HepG2 (cell line): ENCODE results near the gene LRRC51. TPM values are rescaled to one million over a fixed set of nuclear protein-coding genes. Genes with fewer than 3 reads are reported as not detected.
A peak's percentile ranks its signal among the peaks of the same experiment; 100 is the strongest.

Experiments used
- FIP1L1 ChIP-seq: fragments of 200-400 bp; formaldehyde crosslinking; IDR thresholded peaks from 2 replicates; pipeline ENCODE4 v1.6.1; 2018; ENCODE audit warnings: low read depth, mild to moderate bottlenecking, low read length, moderate library complexity, borderline replicate concordance; ENCODE audit not compliant: insufficient read depth
- ISL2 ChIP-seq: sonication (generic); formaldehyde crosslinking; IDR thresholded peaks from 2 replicates; pipeline ENCODE4 v1.5.0; 2020; ENCODE audit warnings: missing genetic modification reagents
- JARID2 ChIP-seq: sonication (generic); formaldehyde crosslinking; IDR thresholded peaks from 2 replicates; pipeline ENCODE4 v1.8.1; 2023; ENCODE audit warnings: missing genetic modification reagents, inconsistent platforms; ENCODE audit not compliant: insufficient replicate concordance
- KDM2A ChIP-seq: sonication (generic); formaldehyde crosslinking; IDR thresholded peaks from 2 replicates; pipeline ENCODE4 v1.4.0; 2020; ENCODE audit warnings: low read depth, missing genetic modification reagents, borderline replicate concordance
- MIXL1 ChIP-seq: IDR thresholded peaks from 2 replicates; pipeline ENCODE4 v1.6.1; 2016
- NR2F2 ChIP-seq: IDR thresholded peaks from 2 replicates; pipeline ENCODE4 v1.6.1; 2012; ENCODE audit warnings: low read depth, inconsistent platforms, borderline replicate concordance
- PHF5A ChIP-seq: IDR thresholded peaks from one replicate; pipeline ENCODE4 v1.6.1; 2018; ENCODE audit warnings: low read depth, missing genetic modification reagents; ENCODE audit not compliant: unreplicated experiment
- PRMT3 ChIP-seq: sonication (generic); formaldehyde crosslinking; IDR thresholded peaks from 2 replicates; pipeline ENCODE4 v1.8.1; 2022; ENCODE audit warnings: low read depth, mild to moderate bottlenecking, moderate library complexity, missing genetic modification reagents, borderline replicate concordance
- PTBP1 ChIP-seq: fragments of 200-400 bp; formaldehyde crosslinking; IDR thresholded peaks from 2 replicates; pipeline ENCODE4 v1.6.1; 2018; ENCODE audit warnings: low read length, low read depth; ENCODE audit not compliant: poor library complexity, severe bottlenecking
- RCOR2 ChIP-seq: IDR thresholded peaks from 2 replicates; pipeline ENCODE4 v1.6.1; 2016; ENCODE audit warnings: missing biosample characterization, missing genetic modification reagents
- TBL1XR1 ChIP-seq: fragments of 150-350 bp; IDR thresholded peaks from 2 replicates; pipeline ENCODE4 v1.6.1; 2014; ENCODE audit warnings: borderline replicate concordance, low read length; ENCODE audit not compliant: partially characterized antibody
- ZNF121 ChIP-seq: sonication (generic); formaldehyde crosslinking; IDR thresholded peaks from 2 replicates; pipeline ENCODE4 v1.5.0; 2020; ENCODE audit warnings: mild to moderate bottlenecking, missing genetic modification reagents
- ZNF205 ChIP-seq: IDR thresholded peaks from 2 replicates; pipeline ENCODE4 v1.6.1; 2018; ENCODE audit warnings: missing biosample characterization, missing genetic modification reagents
- ZNF253 ChIP-seq: sonication (generic); formaldehyde crosslinking; IDR thresholded peaks from 2 replicates; pipeline ENCODE4 v1.8.0; 2022; ENCODE audit warnings: mild to moderate bottlenecking, missing genetic modification reagents, borderline replicate concordance
- ZNF652 ChIP-seq: IDR thresholded peaks from 2 replicates; pipeline ENCODE4 v1.6.1; 2016; ENCODE audit warnings: low read depth, borderline replicate concordance
- polyA plus RNA-seq, 8 experiments: library from polyadenylated mRNA; depleted of rRNA in 3 of 8; stranded (reverse) in 7 of 8; unstranded in 1 of 8; fragments of >200 nt; fragmentation: Illumina TruSeq in 4 of 8; extraction: Trizol in 4 of 8; gene quantifications; 2 replicates each; pipeline versions ENCODE4 v1.2.1 to v1.2.3, GENCODE V29; 2011 to 2016; ENCODE audit warnings: low read depth in 4 of 8, missing spikeins in 1 of 8, mixed read lengths in 1 of 8; ENCODE audit not compliant: insufficient read depth in 1 of 8
- total RNA-seq, 5 experiments: library from RNA; depleted of rRNA; stranded (reverse); fragments of >200 nt; fragmentation: Illumina TruSeq; extraction: Trizol; gene quantifications; 2 replicates each; pipeline ENCODE4 v1.2.3, GENCODE V29; 2016; ENCODE audit warnings: low read depth in 1 of 5
- TF ChIP-seq, protein P1 (sequence below): sonication (generic); formaldehyde crosslinking; IDR thresholded peaks from 2 replicates; pipeline ENCODE4 v1.8.1; 2023; ENCODE audit warnings: mild to moderate bottlenecking, moderate library complexity, missing genetic modification reagents
- TF ChIP-seq, protein P2 (sequence below): sonication (generic); formaldehyde crosslinking; IDR thresholded peaks from 2 replicates; pipeline ENCODE4 v1.4.0; 2020; ENCODE audit warnings: mild to moderate bottlenecking, low read depth, missing genetic modification reagents
- TF ChIP-seq, protein P3 (sequence below): sonication (generic); formaldehyde crosslinking; IDR thresholded peaks from 2 replicates; pipeline ENCODE4 v1.5.0; 2020; ENCODE audit warnings: mild to moderate bottlenecking, missing genetic modification reagents, borderline replicate concordance
- TF ChIP-seq, protein P4 (sequence below): sonication (generic); formaldehyde crosslinking; IDR thresholded peaks from 2 replicates; pipeline ENCODE4 v1.4.0; 2020; ENCODE audit warnings: missing genetic modification reagents
- TF ChIP-seq, protein P5 (sequence below): sonication (generic); formaldehyde crosslinking; IDR thresholded peaks from 2 replicates; pipeline ENCODE4 v1.9.0; 2021; ENCODE audit warnings: missing genetic modification reagents, borderline replicate concordance

The LRRC51 gene
- total and polyA plus RNA-seq, 2 of the 13 experiments (the other 11 are each of a cell fraction or from before 2014, with no cell fraction given), result 5.3 to 6.0 TPM

DNA sequence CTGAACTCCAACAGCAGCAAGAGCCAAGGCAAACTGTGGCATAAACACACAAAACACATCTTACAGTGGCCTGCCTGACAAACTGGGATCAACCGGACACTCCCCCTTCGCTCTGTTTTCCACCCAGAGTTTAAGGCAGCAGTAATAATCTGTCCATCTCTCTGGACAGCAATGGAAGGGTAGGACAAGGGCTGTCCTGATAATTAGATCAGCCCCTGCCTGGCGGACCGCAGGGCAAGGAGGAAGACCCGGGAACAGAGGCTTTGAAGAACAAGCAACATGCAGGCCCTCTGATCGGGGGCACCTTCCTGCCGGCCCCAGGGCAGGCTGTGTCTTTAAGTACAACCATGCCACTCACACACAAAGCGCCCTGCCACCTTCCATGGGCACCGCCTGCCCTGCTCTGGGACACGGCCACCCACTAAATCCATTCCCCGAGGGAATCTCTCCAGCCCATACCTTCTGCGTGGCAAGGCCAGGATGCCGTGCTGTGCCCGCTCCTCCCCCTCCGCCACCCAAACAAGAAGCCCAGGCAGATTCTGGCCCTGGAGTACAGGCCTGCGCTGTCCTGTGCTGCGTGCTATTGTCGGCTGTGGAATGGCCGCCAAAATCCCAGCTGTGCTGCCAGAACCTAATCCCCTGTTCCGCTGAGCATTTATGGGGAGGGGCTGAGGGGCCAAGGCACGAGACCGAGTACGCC lies 39.1 kb upstream of the LRRC51 start (continued):
- TF ChIP-seq, protein P1, sequence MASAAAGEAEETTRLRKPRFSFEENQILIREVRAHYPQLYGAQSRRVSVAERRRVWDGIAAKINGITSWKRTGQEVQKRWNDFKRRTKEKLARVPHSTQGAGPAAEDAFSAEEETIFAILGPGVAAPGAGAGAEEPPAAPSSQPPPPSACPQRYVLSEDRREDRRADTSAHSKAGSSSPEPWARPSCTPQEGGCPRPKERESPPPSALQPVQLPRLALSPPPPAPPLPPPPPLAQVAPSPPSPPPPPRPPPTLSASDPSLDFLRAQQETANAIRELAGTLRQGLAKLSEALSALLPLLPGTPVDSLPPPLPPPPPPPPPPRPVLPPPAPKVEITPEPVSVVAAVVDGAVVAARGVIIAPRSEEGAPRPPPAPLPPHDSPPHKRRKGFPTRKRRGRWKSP (CRISPR knock-in tag), result 0 out of 2 replicates have a peak, but pooled peaks have one; percentile 3
- TF ChIP-seq PRMT3 (CRISPR knock-in tag), result no peak
- no peak for TF ChIP-seq MIXL1 (CRISPR knock-in tag)
- TF ChIP-seq NR2F2, result no peak
- TF ChIP-seq ZNF253 (CRISPR knock-in tag), result no peak
- TF ChIP-seq, protein P2, sequence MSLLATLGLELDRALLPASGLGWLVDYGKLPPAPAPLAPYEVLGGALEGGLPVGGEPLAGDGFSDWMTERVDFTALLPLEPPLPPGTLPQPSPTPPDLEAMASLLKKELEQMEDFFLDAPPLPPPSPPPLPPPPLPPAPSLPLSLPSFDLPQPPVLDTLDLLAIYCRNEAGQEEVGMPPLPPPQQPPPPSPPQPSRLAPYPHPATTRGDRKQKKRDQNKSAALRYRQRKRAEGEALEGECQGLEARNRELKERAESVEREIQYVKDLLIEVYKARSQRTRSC (CRISPR knock-in tag), result no peak
- TF ChIP-seq ZNF652 (CRISPR knock-in tag), result no peak
- 0 out of 2 replicates have a peak, but pooled peaks have one; percentile 27 for TF ChIP-seq KDM2A (CRISPR knock-in tag)
- no peak for TF ChIP-seq PHF5A (CRISPR knock-in tag)
- TF ChIP-seq, protein P3, sequence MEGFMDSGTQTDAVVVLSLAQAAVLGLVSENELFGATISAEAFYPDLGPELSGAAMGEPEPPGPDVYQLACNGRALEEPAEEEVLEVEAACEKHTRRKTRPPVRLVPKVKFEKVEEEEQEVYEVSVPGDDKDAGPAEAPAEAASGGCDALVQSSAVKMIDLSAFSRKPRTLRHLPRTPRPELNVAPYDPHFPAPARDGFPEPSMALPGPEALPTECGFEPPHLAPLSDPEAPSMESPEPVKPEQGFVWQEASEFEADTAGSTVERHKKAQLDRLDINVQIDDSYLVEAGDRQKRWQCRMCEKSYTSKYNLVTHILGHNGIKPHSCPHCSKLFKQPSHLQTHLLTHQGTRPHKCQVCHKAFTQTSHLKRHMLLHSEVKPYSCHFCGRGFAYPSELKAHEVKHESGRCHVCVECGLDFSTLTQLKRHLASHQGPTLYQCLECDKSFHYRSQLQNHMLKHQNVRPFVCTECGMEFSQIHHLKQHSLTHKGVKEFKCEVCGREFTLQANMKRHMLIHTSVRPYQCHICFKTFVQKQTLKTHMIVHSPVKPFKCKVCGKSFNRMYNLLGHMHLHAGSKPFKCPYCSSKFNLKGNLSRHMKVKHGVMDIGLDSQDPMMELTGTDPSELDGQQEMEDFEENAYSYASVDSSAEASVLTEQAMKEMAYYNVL (CRISPR knock-in tag), result no peak
- no peak for TF ChIP-seq ZNF205 (CRISPR knock-in tag)
- no peak for TF ChIP-seq FIP1L1
- no peak for TF ChIP-seq TBL1XR1
- TF ChIP-seq ZNF121 (CRISPR knock-in tag), result peak; percentile 72
- TF ChIP-seq, protein P4, sequence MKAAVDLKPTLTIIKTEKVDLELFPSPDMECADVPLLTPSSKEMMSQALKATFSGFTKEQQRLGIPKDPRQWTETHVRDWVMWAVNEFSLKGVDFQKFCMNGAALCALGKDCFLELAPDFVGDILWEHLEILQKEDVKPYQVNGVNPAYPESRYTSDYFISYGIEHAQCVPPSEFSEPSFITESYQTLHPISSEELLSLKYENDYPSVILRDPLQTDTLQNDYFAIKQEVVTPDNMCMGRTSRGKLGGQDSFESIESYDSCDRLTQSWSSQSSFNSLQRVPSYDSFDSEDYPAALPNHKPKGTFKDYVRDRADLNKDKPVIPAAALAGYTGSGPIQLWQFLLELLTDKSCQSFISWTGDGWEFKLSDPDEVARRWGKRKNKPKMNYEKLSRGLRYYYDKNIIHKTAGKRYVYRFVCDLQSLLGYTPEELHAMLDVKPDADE (CRISPR knock-in tag), result no peak
- no peak for TF ChIP-seq RCOR2 (CRISPR knock-in tag)
- TF ChIP-seq JARID2 (CRISPR knock-in tag), result no peak
- no peak for TF ChIP-seq PTBP1
- no peak for TF ChIP-seq ISL2 (CRISPR knock-in tag)
- TF ChIP-seq, protein P5, sequence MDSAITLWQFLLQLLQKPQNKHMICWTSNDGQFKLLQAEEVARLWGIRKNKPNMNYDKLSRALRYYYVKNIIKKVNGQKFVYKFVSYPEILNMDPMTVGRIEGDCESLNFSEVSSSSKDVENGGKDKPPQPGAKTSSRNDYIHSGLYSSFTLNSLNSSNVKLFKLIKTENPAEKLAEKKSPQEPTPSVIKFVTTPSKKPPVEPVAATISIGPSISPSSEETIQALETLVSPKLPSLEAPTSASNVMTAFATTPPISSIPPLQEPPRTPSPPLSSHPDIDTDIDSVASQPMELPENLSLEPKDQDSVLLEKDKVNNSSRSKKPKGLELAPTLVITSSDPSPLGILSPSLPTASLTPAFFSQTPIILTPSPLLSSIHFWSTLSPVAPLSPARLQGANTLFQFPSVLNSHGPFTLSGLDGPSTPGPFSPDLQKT, result no peak
